HG03457 (cell line): Measurements from ENCODE around the gene AUP1.

Source experiments
- ATAC-seq: cut with Tn5 transposase; IDR thresholded peaks from one replicate; pipeline ENCODE4 v1.9.1; 2021; ENCODE audit warnings: moderate number of reproducible peaks; ENCODE audit not compliant: unreplicated experiment

AUP1 gene

DNA sequence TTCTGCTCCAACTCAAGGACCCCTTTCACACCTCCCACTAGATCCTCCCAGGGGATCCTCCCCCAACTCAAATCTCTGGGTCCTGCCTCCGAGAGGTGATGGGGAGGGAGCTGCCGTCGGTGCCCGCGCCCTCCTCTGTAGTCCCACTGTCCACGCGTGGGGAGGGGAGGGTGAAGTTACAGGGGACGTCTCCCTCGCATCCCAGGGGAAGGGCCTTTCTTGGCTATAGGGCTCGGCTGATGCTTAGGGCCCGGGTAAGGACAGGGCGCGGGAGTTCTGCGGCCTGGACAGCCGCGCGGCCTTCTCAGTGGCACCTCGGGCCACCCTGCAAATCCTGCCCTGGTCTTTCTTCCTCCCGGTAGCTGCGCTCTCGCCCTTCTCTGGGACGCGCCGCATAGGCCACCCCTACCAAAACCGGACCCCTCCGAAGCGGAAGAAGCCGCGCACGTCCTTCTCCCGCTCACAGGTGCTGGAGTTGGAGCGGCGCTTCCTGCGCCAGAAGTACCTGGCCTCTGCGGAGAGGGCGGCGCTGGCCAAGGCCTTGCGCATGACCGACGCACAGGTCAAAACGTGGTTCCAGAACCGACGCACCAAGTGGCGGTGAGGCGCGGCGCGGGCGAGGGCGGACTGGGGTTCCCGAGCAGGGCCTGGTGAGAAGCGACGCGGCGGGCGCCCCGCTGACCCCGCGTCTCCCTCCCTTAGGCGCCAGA lies 14.1 kb downstream of the AUP1 start:
- no peak for ATAC-seq

DNA sequence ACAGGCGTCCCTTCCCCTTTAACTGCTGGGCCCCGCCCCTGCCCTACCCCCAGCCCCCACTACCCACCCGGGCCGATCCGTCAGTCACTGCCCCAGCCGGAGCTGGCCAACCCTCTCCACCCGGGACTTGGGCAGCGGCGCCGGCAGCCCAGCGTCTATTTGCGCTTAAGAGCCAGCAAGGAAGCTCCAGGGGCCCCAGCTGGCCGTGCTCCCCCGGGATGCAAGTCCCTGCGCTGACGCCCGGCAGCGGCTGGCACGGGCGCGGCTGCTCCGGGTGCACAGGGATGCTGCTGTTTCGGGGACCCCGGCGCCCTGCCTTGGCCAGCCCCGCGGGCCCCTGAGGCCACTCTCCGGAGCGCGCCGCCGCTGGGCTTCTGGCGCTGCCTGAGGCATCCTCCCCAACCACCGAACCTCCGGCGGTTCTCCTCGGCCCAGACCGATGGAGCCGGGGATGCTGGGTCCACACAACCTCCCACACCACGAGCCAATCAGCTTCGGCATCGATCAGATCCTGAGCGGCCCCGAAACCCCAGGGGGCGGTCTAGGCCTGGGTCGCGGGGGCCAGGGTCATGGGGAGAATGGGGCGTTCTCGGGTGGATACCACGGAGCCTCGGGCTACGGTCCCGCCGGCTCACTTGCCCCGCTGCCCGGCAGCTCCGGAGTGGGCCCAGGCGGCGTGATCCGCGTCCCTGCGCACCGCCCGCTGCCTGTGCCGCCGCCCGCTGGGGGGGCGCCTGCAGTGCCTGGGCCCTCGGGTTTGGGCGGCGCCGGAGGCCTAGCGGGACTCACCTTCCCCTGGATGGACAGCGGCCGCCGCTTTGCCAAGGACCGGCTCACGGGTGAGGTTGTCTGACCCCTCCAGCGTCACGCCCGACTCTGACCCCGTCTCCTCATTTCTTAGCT lies 14.9 kb downstream of the AUP1 start, which contains the start of gene TLX2:
TLX2 (plus strand) TSS at position 83 of the 903 bp plus-strand sequence; CDS start at position 440, 357 bp downstream.
- no peak for ATAC-seq

DNA sequence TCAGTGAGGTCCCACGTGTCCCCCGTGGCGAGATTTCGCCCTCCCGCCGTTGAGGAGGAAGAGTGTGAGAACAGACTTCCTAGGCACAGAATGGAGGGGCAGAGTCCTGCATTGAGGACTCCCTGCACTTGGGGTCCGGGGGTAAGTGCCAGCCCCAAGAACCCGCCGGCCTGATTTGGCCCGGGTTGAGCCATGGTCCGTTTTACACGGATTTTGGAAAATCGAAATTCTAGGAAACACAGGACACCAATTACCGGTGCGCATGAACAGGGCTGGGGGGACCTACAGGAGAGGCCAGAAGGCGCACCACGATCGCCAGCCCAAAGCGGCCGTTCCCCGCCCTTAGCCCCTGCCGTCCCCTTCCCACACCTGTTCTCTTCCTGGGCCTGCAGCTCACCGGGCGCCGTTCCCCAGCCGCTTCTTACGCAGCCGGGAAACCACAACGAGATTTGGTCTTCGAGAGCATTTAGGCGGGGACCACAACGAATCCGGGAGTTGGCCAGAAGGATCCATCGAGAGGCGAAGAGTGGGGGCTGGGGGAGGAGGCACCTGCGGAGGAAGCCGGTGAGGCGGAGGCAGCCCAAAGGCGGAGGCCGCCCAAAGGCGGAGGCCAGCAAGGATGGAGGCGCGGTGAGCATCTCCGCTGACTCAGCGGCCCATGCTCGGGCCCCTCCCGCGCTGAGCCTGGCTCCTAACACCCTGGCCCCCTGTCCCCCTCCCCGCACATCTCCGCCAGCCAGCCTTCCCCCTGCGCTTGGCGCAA lies 15.7 kb downstream of the AUP1 start:
- no peak for ATAC-seq

DNA sequence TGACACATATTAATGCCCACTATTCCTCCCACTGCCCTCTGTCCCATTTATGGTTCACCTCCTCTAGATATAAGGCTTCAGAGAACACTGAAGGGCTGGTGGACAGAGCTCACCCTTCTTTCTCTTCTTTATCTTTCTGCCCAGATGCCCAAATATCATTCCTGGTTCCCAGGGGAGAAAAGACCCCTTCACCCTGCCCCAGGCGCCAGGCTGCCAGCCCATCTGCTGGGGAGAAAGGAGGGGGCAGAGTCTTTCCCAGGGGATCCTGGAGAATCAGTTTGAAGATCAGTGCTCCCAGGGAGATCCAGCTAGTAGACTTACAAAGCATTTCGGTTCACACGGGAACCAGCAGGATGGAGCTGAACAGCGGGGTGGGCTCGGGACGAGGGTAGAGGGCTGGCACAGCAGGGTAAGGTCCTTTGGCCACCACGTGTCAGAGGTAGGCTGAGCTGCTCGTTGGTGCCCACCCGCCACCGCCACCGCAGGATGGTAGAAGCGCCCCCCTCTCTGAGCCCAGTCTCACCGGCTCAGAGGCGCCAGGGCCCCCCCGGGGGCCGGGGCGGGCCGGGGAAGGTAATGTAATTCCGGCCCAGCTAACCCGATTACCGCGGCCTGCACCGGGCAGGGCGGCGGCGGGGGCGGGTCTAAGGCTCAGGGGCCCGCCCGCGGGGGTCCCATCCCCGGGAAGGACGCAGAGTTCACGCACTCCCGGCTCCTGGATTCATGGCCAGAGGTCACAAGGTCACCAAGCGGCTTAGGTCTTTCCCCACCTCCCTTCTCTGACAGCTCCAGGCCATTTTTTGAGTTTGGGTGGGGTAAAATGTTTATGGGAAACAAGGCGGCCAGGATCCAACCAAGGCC lies 16.5 kb downstream of the AUP1 start:
- no peak for ATAC-seq

DNA sequence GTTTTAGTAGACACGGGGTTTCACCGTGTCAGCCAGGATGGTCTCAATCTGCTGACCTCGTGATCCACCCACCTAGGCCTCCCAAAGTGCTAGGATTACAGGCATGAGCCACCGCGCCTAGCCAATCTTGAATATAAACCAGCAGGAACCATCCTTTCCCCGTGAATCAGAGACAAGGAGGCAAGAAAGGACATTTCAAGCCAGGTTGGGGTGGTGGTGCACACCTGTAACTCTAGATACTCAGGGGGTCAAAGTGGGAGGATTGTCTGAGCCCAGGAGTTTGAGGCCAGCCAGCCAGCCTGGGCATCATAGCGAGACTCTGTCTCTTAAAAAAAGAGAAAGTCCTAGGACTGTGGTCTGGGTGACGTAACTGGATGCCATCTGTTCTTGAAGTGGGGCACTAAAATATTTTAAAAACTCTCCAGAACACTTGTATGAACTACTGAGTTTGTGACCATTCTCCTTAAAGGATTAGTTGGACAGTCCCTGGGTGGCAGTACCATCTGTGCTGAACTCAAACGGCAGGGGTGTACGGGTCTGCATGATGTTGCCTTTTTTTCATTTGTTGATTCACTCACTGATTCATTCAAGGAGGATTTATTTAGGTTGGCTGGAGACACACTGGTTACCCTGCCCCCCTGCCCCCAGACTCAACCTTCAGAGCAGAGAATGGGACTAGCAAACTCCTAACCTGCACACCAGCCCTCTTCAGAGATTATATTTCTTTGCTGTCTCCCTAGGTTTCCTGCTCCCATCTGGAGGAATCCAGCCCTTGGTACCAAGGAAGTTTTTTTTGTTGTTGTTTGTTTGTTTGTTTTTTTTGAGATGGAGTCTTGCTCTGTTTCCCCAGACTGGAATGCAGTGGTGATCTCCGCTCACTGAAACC lies 18.2 kb downstream of the AUP1 start:
- ATAC-seq, result no peak

DNA sequence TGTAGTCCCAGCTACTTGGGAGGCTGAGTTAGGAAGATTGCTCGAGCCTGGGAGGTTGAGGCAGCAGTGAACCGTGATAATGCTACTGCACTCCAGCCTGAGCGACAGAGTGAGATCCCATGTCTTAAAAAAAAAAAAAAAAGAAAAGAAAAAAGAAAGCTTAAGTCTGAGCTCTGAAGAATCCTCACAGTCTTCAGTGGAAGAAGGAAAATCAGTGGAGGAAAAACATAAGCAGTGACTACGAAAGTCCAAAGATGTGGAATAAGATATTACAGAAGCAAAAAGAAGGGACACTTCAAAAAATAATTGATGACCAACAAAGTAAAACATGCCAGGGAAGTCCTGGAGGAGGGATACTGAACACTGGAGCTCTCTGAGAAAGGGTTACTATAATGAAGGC lies 19.2 kb downstream of the AUP1 start:
- ATAC-seq, result no peak

DNA sequence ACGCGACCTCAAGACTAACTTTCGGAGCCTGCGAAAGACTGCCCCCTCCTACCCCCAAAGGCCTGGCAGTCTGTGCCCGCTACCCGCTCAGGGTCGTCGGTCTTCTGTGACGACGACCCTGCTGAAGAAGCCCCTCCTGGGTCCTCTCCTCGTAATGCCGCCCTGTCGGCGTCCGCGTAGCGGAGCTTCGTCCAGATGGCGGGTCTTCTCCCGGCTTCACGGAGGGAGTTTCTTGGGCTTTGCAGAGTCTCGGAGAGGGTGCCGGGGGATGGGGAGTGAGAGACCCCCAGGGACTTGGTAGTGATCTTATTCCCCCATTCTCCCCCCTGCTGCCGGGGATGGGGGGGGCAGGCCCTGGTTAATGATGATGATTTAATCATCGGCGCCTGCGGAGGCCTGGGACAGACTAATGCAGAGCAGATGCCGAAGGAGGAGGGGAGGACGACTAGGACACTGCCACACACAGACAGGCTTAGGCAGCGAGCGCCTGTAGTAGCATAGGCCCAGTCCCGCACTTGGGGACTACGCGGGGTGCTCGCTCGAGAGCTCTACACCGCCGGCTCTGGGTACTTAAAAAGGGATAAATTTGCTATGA lies 21.5 kb downstream of the AUP1 start:
- ATAC-seq, result peak; percentile 3

DNA sequence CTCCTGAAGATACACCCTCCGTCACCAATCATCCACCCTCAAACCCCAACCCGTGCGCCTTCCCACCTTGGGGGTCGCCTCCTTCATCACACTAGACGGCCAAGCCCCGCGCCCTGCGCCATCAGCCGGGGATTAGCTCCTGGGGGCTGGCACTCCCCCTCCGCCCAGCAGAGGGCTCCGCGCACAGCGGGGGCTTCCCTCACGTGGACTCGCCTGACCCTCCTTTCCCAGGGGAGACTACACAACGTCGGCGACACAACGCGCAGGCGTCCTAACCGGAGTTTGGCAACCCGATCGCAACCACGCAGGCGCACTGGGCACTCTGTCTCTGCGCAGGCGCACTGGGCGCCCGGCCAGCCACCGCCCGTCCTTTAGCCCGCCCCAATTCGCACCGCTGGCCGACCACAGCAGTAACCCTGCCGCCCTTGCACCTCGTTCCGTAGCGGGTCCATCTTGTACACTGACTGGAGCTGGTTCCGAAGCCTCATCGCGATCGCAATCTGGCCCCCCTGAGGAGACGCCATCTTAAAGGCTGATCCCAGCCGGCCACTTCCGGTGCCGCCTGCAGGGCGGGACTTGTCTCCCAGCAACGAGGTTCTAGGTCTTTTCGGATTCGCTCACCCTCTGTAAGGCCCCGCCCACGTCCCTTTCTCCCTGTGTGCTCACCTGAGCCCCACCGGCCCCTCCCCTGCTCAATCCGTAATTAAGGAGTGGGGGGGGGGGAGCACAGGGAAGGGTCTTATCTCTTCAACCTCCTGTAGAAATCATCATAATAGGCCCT lies 22.2 kb downstream of the AUP1 start, which contains the start of gene PCGF1:
PCGF1 (minus strand) TSS at position 551 of the 781 bp plus-strand sequence; CDS start at position 524, 27 bp downstream.
- peak; percentile 72 for ATAC-seq

DNA sequence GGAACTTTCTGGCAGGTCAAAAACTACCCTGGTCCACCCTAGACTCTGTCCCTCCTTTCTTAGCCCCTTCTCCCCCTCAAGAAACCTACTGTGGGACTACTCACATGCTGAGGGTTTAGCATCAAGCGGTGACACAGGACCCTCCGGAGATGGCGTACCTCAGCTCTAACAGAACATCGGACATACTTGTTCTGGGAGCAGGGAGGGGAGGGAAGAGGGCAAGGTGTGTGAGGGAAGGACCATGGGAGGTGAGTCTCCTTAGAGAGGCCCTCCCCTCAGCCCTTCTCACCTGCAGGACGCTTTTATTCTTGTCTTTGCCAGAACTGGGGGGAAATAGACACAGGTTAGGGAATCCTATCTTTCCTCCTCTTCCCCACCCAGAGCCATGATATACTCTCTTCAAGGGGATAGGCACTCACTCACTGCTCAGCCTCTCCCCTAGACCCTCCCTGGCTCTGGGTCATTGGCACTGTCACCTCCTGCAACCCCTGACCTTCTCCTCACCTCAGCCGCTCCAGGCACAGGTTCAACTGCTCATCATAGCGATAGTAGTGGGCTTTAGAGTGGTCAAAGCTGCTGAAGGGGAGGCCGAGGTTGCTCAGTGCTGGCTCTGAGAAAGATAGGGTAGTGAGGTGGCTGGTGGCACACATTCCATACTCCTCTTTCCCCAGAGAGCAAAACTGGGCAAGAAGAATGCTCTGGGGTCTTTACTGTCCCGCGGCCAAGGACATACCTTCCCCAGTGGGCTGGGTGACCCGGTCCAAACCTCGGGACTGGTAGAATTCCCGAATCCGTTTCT lies 23.9 kb downstream of the AUP1 start:
- no peak for ATAC-seq

DNA sequence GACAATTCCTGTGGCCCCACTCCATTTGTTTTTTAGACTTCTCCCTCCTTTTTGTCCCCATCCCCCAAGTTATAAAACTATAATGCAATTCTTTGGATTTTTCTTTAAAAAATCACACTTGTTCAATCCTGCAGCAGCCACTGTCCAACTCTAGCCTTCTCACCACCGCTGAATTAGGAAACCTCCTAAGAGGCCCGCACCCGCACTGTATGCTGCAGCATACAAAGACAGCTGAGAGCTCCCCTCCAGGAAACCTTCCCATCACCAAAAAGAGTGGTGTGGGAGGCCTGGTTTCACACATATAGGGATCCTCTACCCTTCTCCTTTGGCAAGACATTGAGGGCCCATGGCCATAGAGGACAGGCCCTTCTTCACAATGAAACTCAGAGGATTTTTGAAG lies 24.9 kb downstream of the AUP1 start:
- no peak for ATAC-seq

DNA sequence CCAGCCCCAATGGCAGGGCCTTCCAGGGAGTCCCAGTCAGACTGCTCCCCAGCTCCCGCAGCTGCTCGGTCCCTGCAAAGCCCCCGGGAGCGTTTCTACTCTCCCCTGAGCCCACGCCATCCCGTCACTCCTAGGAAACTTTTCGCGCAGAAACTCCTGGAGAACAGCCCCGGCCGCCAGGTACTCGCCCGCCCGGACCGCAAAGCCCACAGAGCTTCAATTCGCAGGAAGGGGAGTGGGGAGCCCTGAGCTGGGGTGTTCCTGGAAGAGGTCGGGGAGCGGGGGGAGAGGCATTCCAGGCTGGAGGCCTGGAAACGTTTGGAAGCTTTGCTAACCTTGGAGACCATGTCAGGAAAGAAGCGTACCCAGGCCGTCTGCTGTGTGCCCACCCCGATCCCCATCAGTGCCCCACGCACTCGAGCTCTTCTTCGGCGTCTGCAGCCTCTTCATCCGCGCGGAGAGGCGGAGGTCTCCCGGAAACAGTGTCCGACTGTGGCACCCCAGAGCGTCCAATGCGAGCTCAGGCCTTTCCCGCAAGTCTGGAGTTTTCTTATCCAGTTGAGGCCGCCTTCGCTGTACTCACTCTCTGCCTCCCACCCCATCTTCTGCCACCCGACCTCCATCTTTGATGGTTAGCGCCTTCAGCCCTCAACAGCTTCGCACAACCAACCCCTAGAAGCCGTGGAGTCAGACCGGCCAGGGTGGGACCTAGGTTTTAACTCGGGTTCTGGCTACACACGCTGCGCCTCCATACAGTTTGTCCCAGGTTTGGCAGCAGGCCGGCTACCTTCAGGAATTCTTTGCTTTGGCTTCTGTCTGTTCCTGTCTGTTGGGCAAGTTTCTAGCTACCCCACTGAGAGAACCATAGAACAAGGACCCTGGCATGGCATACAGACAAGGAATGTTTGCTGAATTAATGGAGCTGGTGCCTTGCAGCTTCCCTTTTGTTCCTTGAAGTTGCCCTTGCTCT lies 25.7 kb downstream of the AUP1 start:
- no peak for ATAC-seq

DNA sequence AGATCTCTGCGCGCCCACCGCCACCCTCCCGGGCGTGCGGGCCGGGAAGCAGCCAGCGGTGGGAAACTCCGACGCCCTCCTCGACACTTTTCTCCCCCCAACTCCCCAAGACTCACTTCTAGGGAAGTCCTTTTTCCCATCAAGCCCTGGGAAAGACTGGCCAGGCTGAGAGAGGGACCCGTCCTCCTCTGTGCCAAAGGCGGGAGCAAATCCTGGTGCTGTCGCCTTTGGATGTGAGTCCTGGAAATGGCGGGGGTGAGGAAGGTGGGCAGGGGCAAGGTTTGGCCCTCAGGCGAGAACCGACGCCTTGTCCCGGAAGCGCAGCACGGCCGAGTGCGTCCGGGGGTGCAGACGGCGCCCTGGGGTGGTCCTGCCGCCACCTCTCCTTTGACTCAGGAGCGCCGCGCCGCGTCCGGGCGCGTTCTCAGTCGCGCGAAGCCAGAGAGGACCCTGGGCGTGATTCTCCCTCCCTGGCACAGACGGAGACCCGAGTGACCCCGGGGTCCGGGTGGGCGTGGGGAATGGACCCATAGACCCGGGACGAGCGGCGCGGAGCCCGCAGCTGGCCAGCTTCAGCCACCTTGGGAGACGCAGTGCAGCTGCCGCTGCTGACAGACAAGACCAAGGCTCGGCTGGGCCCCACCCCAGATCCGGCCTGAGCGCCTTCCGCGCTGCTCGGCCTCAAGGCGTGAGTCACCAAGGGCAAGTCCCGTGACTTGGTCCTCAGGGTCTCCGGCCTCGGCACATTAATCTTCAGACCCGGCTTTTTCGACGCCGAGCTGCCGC lies 26.6 kb downstream of the AUP1 start:
- ATAC-seq, result no peak

DNA sequence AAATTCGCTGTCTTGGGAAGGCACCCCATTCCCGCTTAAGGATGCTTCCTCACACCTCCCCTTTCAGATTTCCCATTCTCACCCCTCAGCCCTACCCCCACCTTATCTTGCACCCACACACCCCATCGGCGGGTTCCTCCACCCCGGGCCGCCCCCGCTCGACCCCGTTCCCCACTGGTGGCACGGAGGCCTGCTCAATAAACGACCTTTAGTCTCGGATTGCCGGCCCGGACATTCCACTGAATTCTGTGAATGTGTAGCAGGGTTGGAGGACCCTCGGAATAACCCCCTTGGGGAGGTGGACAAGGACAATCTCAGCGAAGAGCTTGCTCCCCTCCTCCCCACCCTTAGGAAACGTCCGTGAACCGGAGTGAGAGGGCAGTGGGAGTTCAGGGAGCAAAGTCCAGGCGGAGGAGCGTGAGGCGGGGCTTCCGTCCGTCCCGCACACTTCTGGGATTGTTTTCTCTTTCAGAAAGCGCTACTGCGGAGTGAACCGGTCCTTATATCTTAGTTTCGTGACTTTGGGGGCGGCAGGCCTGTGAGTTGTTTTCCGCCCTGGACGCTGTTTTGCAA lies 27.3 kb downstream of the AUP1 start:
- ATAC-seq, result no peak

DNA sequence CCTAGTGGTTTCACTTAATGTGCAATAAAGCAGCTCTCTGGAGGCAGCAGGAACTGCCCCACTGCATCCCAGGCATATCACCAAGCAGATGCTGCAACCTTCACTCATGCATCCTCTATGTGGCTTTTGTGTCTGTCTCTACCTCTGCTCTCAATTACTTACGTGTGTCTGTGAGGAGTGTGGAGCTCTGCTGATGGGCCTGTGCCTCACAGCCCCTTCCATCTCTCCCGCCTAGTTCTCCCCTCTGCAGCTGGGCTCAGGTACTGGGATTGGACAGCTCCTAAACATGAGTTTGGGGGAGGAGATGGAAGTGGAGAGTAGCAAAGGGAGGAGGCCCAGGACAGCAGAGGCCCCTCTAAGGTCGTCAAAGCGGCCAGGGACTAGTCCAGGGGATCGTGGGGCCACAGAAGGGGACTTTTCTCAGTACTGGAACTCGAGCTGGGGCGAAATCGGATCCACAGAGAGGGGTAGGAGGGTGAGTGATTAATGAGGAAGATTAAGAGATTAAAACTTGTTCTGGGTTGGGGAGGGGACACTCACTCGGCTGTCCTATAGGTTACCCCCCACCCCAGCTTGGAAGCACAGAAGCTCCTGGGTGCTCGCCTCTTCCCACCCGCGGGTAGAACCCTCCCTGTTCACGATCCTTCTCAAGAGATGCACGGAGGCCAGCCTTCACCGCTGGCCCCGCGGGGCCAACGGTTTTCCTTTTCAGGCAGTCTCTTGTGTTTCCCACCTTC lies 28.0 kb downstream of the AUP1 start:
- no peak for ATAC-seq
